Forelimb muscle (tissue), 1 donor: ENCODE data around the gene GARS1. TPM values are rescaled to one million over a fixed set of nuclear protein-coding genes. Genes with fewer than 3 reads are reported as not detected.

Experiments used
- DNase-seq: peaks from one replicate; pipeline ENCODE4 v3.0.0-alpha.2; 2013; ENCODE audit warnings: low read depth
- polyA plus RNA-seq: library from polyadenylated mRNA; unstranded; fragments of 120-200 nt; gene quantifications from one replicate; pipeline ENCODE4 v1.2.1, GENCODE V29; 2013; ENCODE audit not compliant: insufficient read length

GARS1 gene
- polyA plus RNA-seq, 1 donor = 62.8 TPM

DNA sequence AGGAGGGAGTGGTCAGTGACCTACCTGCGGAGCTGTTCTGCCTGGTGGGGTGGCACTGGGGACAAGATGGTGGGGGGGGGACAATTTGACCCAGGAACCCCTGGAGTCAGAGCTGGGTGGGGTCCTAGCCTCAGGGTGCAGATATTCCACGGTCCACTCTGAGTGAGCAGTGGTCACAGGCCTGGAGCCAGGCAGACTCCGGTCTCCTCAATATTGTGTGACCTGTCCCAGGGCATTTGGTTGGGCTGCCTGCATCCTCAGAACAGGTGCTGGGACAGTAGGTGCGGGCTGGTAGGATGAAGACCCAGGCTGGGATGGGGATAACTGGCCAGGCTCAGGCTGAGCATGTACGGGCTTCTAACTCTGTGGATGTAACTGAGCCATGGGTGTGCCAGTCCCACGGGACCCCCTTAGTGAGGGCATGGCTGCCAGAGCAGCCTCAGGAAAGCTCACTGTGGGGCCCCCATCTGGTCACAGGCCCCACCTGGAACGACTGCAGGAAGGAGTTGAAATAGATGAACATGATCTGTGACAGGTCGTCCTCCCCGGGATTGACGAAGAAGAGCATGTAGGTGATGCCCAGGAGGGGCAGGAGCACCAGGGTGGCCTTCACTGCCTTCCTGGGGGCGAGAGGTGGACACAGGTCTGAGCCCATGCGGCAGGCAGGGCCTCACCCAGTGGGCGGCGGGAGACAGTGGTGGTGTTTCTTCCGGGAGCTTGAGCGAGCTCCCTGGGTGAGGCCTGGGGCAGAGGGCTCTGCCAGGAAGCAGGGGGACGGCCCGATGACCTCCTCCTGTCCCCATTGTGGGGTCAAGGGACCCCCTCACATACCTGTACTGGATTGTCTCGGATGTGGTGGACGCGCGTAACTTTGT lies 60.7 kb downstream of the GARS1 start:
- DNase-seq = no peak

DNA sequence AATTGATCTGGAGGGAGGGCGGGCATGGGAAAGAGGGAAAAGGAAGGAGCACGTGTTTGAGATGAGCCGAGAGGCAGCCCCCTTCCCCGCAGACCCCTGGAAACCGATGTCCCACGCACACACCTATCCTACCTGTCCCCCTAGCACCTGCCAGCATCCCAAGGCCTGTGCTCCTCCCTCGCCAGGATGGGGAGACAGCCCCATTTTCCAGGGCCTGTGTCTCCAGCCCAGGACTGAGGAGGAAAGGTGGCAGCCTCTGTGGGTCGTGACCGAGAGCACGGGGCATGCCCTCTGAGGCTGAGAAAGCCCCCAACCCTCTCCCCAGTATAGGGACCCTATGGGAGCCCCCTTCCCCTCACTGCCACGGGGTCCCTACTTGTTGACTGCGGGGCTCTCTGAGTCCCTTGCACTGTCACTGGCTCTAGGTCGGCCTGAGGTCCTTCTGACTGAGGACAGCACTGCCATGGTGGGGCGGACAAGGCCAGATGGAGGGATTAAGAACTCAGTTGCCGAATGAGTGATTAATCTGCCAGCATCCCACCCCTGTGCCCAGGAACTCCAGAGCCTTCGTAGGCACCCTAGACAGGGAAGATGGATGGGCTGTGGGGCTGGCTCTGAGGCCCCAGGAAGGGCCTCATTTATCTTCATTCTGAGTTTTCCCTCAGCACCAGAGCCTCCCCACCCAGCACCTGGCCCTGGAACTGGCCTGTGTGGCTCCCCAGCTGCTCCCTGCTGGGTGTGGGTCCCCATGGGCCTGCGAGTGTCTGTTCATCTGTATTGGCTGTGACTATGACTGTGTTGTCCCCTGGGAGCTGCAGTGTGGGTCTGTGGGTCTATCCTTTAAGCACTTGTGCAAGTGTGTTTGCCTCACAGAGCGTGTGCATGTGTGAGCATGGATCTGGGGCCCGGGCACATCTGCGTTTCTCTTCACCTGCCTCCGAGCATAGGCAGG lies 61.6 kb downstream of the GARS1 start:
- no peak for DNase-seq

DNA sequence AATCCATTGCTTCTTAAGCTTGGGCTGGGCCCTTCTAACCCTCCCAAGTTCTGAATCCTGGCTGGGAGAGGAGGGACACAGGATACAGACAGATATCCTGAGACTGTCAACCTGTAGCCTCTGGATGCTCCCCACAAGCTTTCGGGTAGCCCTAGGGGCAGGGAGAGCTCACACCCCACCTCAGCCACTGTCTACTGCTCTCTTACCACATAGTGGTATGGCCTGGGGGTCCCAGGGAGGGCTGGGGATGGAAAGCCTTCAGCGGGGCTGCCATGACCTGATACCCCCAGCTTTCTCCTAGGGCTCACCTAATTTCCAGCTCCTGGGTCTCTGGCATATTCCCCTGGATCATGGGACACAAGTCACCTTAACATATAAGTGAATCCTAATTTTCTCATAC lies 62.5 kb downstream of the GARS1 start:
- no peak for DNase-seq

GRCh38 chr7:30658479-30659074 lies 63.9 kb downstream of the GARS1 start:
- DNase-seq = no peak

- no peak for DNase-seq
These were observed 64.6 kb downstream of the GARS1 start for GRCh38 chr7:30659312-30659711.

DNA sequence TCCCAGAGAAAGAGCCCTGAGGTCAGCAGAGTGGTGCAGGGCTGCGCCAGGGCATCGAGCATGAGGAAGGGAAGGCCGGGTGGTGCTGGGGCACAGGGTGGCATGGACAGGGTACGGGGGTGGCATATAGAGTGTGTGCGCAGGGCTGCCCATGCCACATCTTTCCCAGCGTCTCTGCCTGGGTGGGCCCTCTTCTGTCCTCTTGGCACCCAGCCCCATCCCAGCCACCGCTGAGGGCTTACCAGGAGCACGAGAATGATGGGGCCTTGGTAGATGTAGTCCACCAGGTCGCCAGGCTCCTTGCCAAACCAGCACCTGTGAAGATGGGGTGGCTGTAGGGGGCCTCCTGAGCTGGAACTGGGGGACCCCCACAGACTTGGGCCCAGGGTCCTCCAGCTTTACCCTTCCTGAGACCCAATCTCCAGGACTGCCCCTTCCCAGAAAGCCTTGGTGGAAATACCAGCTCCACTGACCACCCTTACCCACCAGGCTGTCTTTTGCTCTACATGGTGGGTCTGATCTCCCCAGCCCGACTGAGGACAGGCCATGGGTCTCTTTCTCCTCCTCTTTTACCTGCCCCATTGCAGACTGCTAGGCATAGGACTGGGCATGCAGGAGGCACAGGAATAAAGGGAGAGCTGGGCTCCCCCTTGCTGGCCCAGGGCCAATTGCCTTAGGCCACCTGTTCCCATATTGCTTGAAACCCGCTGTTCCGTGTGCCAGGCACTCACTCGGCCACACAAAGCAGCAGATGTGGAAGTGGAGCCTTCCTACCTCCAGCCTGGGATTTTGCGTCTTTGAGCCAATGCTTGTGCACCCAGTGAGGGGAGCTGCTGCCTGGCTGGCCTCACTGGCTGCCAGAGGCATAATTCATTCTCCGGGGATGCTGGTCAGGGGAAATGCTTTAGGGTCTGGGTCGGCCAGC lies 65.9 kb downstream of the GARS1 start:
- DNase-seq = no peak

DNA sequence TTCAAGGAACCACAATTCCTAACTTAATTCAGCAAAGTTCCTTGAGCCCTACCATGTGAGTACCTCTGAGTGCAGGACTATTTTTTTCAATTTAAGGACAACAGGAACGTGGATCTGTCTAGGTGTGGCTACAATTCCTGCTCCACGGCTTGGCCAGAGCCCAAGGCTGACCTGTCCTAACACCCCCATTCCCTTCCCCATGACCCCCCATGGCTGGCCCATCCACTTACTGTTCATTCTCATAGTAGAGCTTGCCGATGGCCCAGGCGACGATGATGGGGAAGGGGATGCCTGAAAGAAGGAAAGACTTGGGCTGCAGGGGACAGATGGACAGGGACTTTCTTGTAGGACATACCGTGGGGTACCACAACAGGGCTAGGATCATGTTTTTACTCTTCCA lies 67.2 kb downstream of the GARS1 start:
- DNase-seq = no peak

DNA sequence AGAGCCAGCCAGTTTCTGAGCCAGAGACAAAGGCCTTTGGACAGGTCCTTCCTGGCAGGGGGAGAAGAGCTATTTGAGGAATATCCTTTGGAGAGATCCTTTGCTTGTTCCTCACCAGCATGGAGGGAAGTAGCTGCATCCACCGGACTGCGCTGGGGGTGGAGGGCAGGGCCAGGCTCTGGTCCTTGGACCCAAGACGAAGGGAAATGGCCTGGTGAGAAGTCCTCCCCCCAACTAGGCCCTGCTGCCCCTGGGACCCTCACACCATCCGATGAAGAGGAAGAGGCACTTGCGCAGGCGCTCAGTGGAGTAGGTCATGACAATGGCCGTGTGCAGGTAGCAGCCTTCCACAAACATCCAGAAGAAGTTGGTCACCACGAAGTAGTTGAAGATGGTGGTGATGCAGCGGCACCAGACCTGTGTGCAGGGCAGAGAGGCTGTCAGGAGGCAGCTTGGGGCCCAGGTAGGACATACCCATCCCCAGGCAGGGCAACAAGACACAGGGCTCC lies 67.8 kb downstream of the GARS1 start:
- no peak for DNase-seq

DNA sequence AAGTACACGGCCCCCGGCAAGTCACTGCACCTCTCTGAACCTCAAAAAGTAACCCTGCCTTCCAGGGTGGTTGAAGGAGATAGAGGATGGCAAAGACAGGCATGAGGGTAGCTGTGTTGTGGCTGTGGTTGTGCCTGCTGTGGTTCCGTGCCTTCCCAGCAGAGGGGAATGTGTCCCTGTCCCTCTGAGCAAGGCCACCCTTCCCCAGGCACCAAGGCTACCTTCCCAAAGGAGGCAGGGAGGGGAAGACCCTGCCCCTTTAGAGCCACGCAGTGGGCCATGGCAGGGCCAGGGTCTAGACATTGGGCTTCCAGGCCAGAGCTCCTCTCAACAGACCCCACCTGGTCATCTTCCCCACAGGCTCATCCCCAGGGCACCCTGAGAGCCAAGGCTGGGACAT lies 68.7 kb downstream of the GARS1 start:
- DNase-seq = no peak

DNA sequence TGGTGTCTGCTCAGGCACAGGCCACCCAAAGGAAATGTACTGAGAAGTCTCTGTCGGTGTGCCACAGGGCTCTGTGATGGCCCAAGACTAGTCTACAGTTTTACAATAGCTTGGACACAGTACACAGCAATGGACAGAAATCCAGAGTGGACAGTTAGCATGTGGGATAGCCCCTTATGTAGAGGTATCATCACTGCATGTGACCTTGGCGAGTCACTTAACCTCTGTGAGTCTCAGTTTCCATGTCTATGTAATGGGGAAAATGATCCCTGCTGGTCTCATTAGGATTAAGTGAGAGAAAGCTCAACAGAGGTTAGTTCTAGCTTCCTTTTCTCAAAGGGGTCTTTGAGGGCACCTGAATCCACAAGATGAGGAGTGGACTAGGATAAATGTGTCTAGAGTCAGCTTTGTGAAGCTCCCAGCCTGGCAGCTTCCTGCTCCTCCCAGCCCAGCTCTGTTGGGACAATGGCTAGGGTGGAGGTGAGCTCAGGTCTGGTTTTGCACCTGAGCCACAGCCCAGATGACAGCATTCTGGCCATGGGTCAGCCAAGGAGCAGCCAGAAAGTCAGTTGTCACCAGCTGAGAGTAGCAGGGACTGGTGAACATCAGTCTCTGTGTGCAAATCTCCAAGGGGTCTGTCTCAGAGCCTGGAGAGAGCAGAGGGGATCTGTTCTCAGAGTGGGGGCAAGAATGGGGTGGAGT lies 69.7 kb downstream of the GARS1 start:
- DNase-seq = no peak

DNA sequence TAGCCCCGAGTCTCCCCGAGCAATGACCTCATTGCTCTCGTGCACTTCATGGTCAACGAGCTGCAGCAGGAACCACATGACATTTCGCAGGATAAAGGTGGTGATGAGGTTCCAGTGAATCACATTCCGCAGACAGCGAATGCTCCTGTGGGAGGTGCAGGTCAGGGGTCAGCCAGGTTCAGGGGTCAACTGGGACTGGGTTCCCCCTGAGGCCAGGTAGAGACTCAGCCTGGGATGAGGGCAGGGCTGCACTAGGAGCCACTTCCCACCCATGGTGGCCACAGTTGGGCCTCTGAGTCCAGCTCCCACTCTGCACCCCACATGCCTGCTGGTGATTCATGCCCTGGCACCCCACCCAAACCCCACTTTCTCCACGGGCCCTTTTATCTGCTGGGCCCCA lies 70.4 kb downstream of the GARS1 start:
- DNase-seq = no peak

- no peak for DNase-seq
These were observed 70.8 kb downstream of the GARS1 start for GRCh38 chr7:30665449-30665848.

DNA sequence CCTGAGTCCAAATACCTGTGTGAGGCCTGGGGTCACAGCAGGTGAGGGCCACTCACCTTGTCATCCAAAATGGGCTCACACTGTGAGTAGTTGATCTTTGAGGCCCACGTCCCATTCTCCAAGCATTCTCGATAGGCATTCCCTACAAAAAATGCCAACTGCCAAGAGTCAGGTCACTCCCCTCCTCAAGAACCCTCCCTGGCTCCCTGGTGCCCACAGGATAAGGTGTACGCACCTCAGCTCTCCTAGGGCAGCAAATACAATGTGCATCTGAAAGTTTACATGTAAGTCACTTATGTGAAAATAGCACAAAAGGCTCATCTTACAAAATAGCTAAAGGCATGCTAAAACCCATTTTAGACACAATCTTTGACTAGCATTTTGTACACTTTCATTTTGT lies 72.5 kb downstream of the GARS1 start:
- DNase-seq = no peak

- no peak for DNase-seq
These were observed 73.4 kb downstream of the GARS1 start for GRCh38 chr7:30668102-30668501.

DNA sequence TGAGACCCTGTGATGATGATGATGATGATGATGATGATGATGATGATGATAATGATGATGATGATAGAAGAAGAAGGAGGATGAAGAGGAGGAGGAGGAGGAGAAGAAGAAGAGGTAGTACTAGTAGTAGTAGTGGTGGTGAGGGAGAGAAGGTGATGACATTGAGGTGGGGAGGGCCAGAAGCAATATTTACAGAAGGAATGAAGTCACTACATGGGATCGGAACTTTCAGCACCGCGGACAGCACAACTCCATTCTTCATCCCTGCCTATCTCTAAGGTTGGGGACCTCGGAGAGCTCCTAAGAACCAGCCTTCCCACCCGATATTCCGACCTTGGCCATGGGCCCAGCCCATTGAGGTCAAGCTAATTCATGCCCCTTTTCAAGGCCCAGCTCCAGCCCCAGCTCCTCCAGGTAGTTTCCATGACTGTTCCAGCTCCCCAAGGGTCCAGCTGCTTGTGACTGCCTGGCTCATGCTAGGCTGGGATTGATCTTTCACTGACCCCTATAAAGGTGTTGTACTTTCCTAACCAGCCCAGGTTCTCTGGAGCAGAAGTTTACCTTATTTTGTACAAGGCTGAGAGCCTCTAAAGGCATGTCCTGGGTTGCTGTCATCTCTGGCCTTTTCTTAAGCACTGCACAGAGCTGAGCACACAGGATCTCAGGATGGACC lies 77.3 kb downstream of the GARS1 start:
- DNase-seq = peak; percentile 43

DNA sequence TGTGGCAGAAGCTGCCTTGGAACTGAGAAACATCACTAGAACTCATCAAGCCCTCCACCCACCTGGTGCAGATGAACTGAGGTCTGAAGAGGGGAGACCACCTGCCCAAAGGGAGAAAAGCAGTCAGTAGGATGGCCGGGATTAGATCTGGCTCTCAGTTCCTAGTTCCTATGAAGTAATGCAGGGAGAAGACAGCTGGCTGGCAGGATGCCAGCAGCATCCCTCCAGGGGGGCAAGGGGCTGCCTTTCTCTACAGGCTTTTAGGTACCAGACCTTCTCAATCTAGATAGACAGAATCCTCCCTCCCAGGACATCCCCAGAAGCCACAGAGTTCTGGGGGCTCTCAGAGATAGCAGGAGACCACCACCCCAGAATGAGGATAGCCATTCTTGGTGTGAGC lies 79.7 kb downstream of the GARS1 start:
- no peak for DNase-seq

- DNase-seq = no peak
These were observed 80.2 kb downstream of the GARS1 start for GRCh38 chr7:30674876-30675275.

DNA sequence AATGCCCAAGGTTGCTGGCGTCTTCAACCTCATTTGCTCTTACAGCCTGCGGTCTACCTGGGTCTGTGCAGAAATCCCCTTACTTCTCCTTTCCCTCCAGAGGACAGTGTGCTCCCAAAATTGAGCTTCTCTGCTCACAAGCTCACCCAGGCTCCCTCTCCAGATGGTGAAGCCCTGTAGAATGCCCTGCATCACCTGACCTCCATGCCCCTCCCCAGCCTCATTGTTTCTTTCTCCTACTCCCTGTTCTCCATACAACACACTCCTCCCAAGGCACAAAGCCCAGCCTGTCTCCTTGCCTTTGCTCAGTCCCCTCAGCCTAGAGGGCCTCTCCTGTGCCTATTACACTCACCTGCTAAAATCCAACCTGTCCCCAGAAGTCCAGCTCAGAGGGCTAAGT lies 84.1 kb downstream of the GARS1 start:
- no peak for DNase-seq

DNA sequence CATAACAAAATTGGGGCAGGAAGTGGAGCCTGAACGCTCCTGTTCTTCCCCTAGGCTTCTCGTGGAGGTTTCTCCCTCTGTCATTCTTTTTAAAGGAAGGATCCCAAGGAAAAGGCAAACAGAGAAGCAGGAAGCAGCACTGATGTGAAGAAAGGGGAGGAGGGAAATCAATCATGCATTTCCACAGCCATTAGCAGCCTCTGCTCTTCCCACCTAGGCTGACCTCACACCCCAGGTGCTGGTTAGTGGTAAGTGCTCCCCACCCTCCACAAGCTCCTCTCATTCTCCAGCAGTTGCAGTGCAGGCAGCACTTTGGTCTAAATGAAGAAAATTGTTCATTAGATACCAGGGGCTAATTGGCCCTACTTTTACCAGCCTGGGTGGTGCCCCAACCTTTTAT lies 85.0 kb downstream of the GARS1 start:
- DNase-seq = no peak

GRCh38 chr7:30681331-30681797 lies 86.7 kb downstream of the GARS1 start:
- no peak for DNase-seq
